ENCODE measurements around the gene AKAP7. TPM values are rescaled to one million over a fixed set of nuclear protein-coding genes. Genes with fewer than 3 reads are reported as not detected.

Gene AKAP7
- total and polyA plus RNA-seq, 2 donors (not counting 1 experiment from before 2014, with no cell fraction given), result 6.3 to 10.8 TPM

- Mint-ChIP-seq H3K27ac (no peak overlapping the region), H3K9me3 (ENCODE audit: insufficient read depth) (no peaks in the 10 kb centered on the region), H3K27me3 (no peaks in the 10 kb centered on the region), H3K4me3 (no peak overlapping the region), H3K4me1 (peaks cover 5% of the 10 kb centered on the region)
- no peaks in the 10 kb centered on the region for H3K27me3 ChIP-seq (replicated peaks in 1 of 4; ENCODE audit: control extremely low read depth in 1 of 4, control insufficient read depth in 3 of 4, insufficient read depth in 4 of 4, low read length in 3 of 4)
- no peak overlapping the region for H2AFZ ChIP-seq (ENCODE audit: insufficient read depth, low read depth, low read length, poor library complexity, severe bottlenecking)
- H3K4me1 ChIP-seq (ENCODE audit: control insufficient read depth in 2 of 2, insufficient read depth in 2 of 2, low read length in 2 of 2), result peaks cover 7 to 8% of the 10 kb centered on the region in 2 donors
- no peak overlapping the region for H3K9ac ChIP-seq (ENCODE audit: low read length)
- ChIA-PET POLR2A (no interaction called here), CTCF (no interaction called here)
- intact Hi-C loops (cut with micrococcal nuclease), result no loop called here
- no peak overlapping the region for H3K27ac ChIP-seq (ENCODE audit: low read length in 2 of 2)
- no peak overlapping the region for H3K4me3 ChIP-seq (ENCODE audit: control extremely low read depth in 1 of 5, extremely low read depth in 1 of 5, insufficient read depth in 1 of 5, low read depth in 2 of 5, low read length in 4 of 5)
- no peaks in the 10 kb centered on the region for H4K20me1 ChIP-seq (ENCODE audit: control insufficient read depth, insufficient read depth, low read length, poor library complexity, severe bottlenecking)
- no peak for DNase-seq
- H3K36me3 ChIP-seq (replicated peaks in 1 of 2; ENCODE audit: control extremely low read depth in 1 of 2, control insufficient read depth in 1 of 2, extremely low read depth in 1 of 2, insufficient read depth in 2 of 2, low read length in 1 of 2), result no peaks in the 10 kb centered on the region
- H3K79me2 ChIP-seq (ENCODE audit: control insufficient read depth, insufficient read depth, low read length), result no peaks in the 10 kb centered on the region
- H3K9me3 ChIP-seq (ENCODE audit: control extremely low read depth in 1 of 3, control insufficient read depth in 2 of 3, insufficient read depth in 1 of 3, low read length in 2 of 3), result no peaks in the 10 kb centered on the region
- no peak for TF ChIP-seq EZH2 (IDR thresholded peaks at IDR 0.05; ENCODE audit: borderline replicate concordance, insufficient read depth, low read depth, low read length, poor library complexity, severe bottlenecking)
- TF ChIP-seq CTCF (IDR thresholded peaks at IDR 0.05), result no peak
- WGBS (ENCODE audit: insufficient coverage), result 78% methylated on average over 1 of the region's 2 CpGs
- H3K4me2 ChIP-seq (replicated peaks; ENCODE audit: low read depth, low read length, poor library complexity, severe bottlenecking), result no peak overlapping the region
- no peak for ATAC-seq (ENCODE audit: low read depth)
These were observed 152.9 kb downstream of the AKAP7 start for GRCh38 chr6:131288214-131288613.

- H3K9ac ChIP-seq (ENCODE audit: low read length), result no peak overlapping the region
- ChIA-PET POLR2A (no interaction called here), CTCF (no interaction called here)
- H3K4me2 ChIP-seq (replicated peaks; ENCODE audit: low read depth, low read length, poor library complexity, severe bottlenecking), result no peak overlapping the region
- H3K27me3 Mint-ChIP-seq, result no peaks in the 10 kb centered on the region
- no peak for TF ChIP-seq EZH2 (IDR thresholded peaks at IDR 0.05; ENCODE audit: borderline replicate concordance, insufficient read depth, low read depth, low read length, poor library complexity, severe bottlenecking)
- TF ChIP-seq CTCF (IDR thresholded peaks at IDR 0.05), result no peak
- H2AFZ ChIP-seq (ENCODE audit: insufficient read depth, low read depth, low read length, poor library complexity, severe bottlenecking), result no peak overlapping the region
- H3K36me3 ChIP-seq (replicated peaks in 1 of 2; ENCODE audit: control extremely low read depth in 1 of 2, control insufficient read depth in 1 of 2, extremely low read depth in 1 of 2, insufficient read depth in 2 of 2, low read length in 1 of 2), result no peaks in the 10 kb centered on the region
- peaks cover 5% of the 10 kb centered on the region for H3K4me1 Mint-ChIP-seq
- no peaks in the 10 kb centered on the region for H3K79me2 ChIP-seq (ENCODE audit: control insufficient read depth, insufficient read depth, low read length)
- H4K20me1 ChIP-seq (ENCODE audit: control insufficient read depth, insufficient read depth, low read length, poor library complexity, severe bottlenecking), result no peaks in the 10 kb centered on the region
- WGBS (ENCODE audit: insufficient coverage), result 74% methylated on average over 2 of the region's 4 CpGs
- DNase-seq (no peak), ATAC-seq (ENCODE audit: low read depth) (no peak)
- no peak overlapping the region for H3K27ac Mint-ChIP-seq
- peaks cover 7 to 8% of the 10 kb centered on the region in 2 donors for H3K4me1 ChIP-seq (ENCODE audit: control insufficient read depth in 2 of 2, insufficient read depth in 2 of 2, low read length in 2 of 2)
- intact Hi-C loops (cut with micrococcal nuclease), result no loop called here
- H3K27ac ChIP-seq (ENCODE audit: low read length in 2 of 2), result no peak overlapping the region
- H3K4me3 Mint-ChIP-seq, result no peak overlapping the region
- H3K4me3 ChIP-seq (ENCODE audit: control extremely low read depth in 1 of 5, extremely low read depth in 1 of 5, insufficient read depth in 1 of 5, low read depth in 2 of 5, low read length in 4 of 5), result no peak overlapping the region
- no peaks in the 10 kb centered on the region for H3K9me3 ChIP-seq (ENCODE audit: control extremely low read depth in 1 of 3, control insufficient read depth in 2 of 3, insufficient read depth in 1 of 3, low read length in 2 of 3)
- H3K27me3 ChIP-seq (replicated peaks in 1 of 4; ENCODE audit: control extremely low read depth in 1 of 4, control insufficient read depth in 3 of 4, insufficient read depth in 4 of 4, low read length in 3 of 4), result no peaks in the 10 kb centered on the region
- H3K9me3 Mint-ChIP-seq (ENCODE audit: insufficient read depth), result no peaks in the 10 kb centered on the region
These were observed 155.7 kb downstream of the AKAP7 start for GRCh38 chr6:131290955-131291354.

Measured in B cell (primary cell).